Smooth muscle cell (in vitro differentiated cells): ENCODE measurements around the gene ADIPOR2. TPM values are rescaled to one million over a fixed set of nuclear protein-coding genes. Genes with fewer than 3 reads are reported as not detected.

ENCODE experiments used
- DNase-seq: peaks from one replicate; lab custom pipeline; 2025; ENCODE audit not compliant: unreplicated experiment; lab: John Stamatoyannopoulos, UW
- H2AFZ ChIP-seq: fragments of 200-600 bp; sonication (generic); 2 replicates; pipeline ENCODE4 v1.6.0; 2016; ENCODE audit warnings: antibody characterized with exemption, low read depth, mild to moderate bottlenecking
- H3F3A ChIP-seq: fragments of 200-600 bp; sonication (generic); 2 replicates; pipeline ENCODE4 v1.6.0; 2017; ENCODE audit warnings: antibody characterized with exemption, low read depth
- H3K27ac ChIP-seq: fragments of 200-600 bp; sonication (generic); 2 replicates; pipeline ENCODE4 v1.5.1; 2016; ENCODE audit warnings: low read depth, mild to moderate bottlenecking
- H3K27me3 ChIP-seq: fragments of 200-600 bp; sonication (generic); 2 replicates; pipeline ENCODE4 v1.6.1; 2016; ENCODE audit warnings: low read depth, mild to moderate bottlenecking
- H3K36me3 ChIP-seq: fragments of 200-600 bp; sonication (generic); 2 replicates; pipeline ENCODE4 v1.5.1; 2016; ENCODE audit warnings: low read depth
- H3K4me1 ChIP-seq: fragments of 200-600 bp; sonication (generic); 2 replicates; pipeline ENCODE4 v1.5.1; 2016; ENCODE audit warnings: low read depth
- H3K4me2 ChIP-seq: fragments of 200-600 bp; sonication (generic); 2 replicates; pipeline ENCODE4 v1.6.0; 2016; ENCODE audit warnings: mild to moderate bottlenecking
- H3K4me3 ChIP-seq: fragments of 200-600 bp; sonication (generic); 2 replicates; pipeline ENCODE4 v1.5.1; 2016; ENCODE audit warnings: mild to moderate bottlenecking
- H3K79me2 ChIP-seq: fragments of 200-600 bp; sonication (generic); 2 replicates; pipeline ENCODE4 v1.6.0; 2016; ENCODE audit warnings: low read depth, mild to moderate bottlenecking
- H3K9ac ChIP-seq: fragments of 200-600 bp; sonication (generic); 2 replicates; pipeline ENCODE4 v1.6.0; 2016; ENCODE audit warnings: low read depth
- H3K9me3 ChIP-seq: fragments of 200-600 bp; sonication (generic); replicated peaks from 2 replicates; pipeline ENCODE4 v1.5.1; 2016; ENCODE audit warnings: low read depth
- H4K20me1 ChIP-seq: fragments of 200-600 bp; sonication (generic); 2 replicates; pipeline ENCODE4 v1.6.0; 2016; ENCODE audit warnings: low read depth
- CTCF ChIP-seq: fragments of 200-600 bp; sonication (generic); IDR thresholded peaks from 2 replicates; pipeline ENCODE4 v1.5.1; 2017; ENCODE audit warnings: borderline replicate concordance, mild to moderate bottlenecking, antibody characterized with exemption; ENCODE audit not compliant: insufficient read depth, poor library complexity, severe bottlenecking
- WGBS: methylation state at CpG from one replicate; pipeline ENCODE4 v1.1.7; 2016; ENCODE audit warnings: low lambda C conversion rate; 5-methylcytosine and 5-hydroxymethylcytosine counted together
- polyA plus RNA-seq: library from polyadenylated mRNA; unstranded; fragments of >200 nt; fragmentation: Nextera tagmentation; extraction: Ambion mirVana; gene quantifications from 2 replicates; pipeline ENCODE4 v1.2.1, GENCODE V29; 2016
- total RNA-seq: library from RNA; depleted of rRNA; stranded (reverse); fragments of >200 nt; gene quantifications from 2 replicates; pipeline ENCODE4 v1.2.3, GENCODE V29; 2014

Gene ADIPOR2
- total and polyA plus RNA-seq, 2 experiments from 2014 or later: 7.0 to 34.1 TPM

- Histone ChIP-seq H3K36me3 (peaks cover 8% of the 10 kb centered on the region), H3F3A (no peaks in the 10 kb centered on the region), H3K4me3 (no peak overlapping the region), H3K9ac (no peak overlapping the region), H3K79me2 (peaks cover 82% of the 10 kb centered on the region), H3K27me3 (no peaks in the 10 kb centered on the region), H4K20me1 (peaks cover 72% of the 10 kb centered on the region), H3K4me2 (no peak overlapping the region), H3K27ac (no peak overlapping the region), H3K9me3 (peaks cover 11% of the 10 kb centered on the region), H3K4me1 (no peaks in the 10 kb centered on the region), H2AFZ (no peak overlapping the region)
- DNase-seq: no peak
- WGBS: 100% methylated on average over 2 of the region's 2 CpGs
- TF ChIP-seq CTCF: no peak
Measured at GRCh38 chr12:1747609-1748008, 56.7 kb downstream of the ADIPOR2 start.

GRCh38 chr12:1749019-1749418 is 58.1 kb downstream of the ADIPOR2 start:
- no peak overlapping the region for H2AFZ ChIP-seq
- peaks cover 75% of the 10 kb centered on the region for H3K79me2 ChIP-seq
- H3K27ac ChIP-seq: no peak overlapping the region
- peaks cover 9% of the 10 kb centered on the region for H3K36me3 ChIP-seq
- no peaks in the 10 kb centered on the region for H3F3A ChIP-seq
- WGBS: 97% methylated on average over 5 of the region's 5 CpGs
- H3K4me2 ChIP-seq: no peak overlapping the region
- peaks cover 73% of the 10 kb centered on the region for H4K20me1 ChIP-seq
- peaks cover 11% of the 10 kb centered on the region for H3K9me3 ChIP-seq
- no peak overlapping the region for H3K4me3 ChIP-seq
- no peak overlapping the region for H3K9ac ChIP-seq
- no peak for DNase-seq
- no peaks in the 10 kb centered on the region for H3K4me1 ChIP-seq
- H3K27me3 ChIP-seq: no peaks in the 10 kb centered on the region
- TF ChIP-seq CTCF: no peak

- Histone ChIP-seq H2AFZ (no peak overlapping the region), H3K9ac (no peak overlapping the region), H3F3A (no peaks in the 10 kb centered on the region), H3K4me3 (no peak overlapping the region), H4K20me1 (peaks cover 67% of the 10 kb centered on the region), H3K4me2 (no peak overlapping the region), H3K27me3 (no peaks in the 10 kb centered on the region), H3K27ac (no peak overlapping the region), H3K4me1 (no peaks in the 10 kb centered on the region), H3K79me2 (peaks cover 72% of the 10 kb centered on the region), H3K36me3 (peaks cover 16% of the 10 kb centered on the region), H3K9me3 (peaks cover 11% of the 10 kb centered on the region)
- 98% methylated on average over 3 of the region's 3 CpGs for WGBS
- no peak for TF ChIP-seq CTCF
- no peak for DNase-seq
Measured at GRCh38 chr12:1750300-1750699, 59.4 kb downstream of the ADIPOR2 start.

DNA sequence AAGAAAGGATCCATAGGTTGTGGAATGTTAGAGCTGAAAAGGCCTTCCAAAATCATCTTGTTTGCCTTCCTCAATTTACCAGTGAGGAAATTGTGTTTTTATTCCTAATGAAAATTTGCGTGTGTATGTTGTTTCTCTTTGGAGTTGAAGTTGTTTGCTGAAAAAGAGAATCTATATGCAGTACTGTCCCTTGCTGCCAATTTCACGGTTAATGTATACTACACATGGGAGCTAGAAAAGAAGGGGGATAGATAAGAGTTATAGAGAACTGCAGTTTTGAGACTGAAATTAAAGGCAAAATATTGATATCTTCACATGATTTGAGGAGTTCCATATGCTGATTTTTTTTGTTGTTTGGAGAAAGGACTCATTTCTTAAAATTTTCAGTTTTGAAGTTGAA is 67.5 kb downstream of the ADIPOR2 start:
- Histone ChIP-seq H4K20me1 (peaks cover 84% of the 10 kb centered on the region), H2AFZ (no peak overlapping the region), H3K9me3 (no peaks in the 10 kb centered on the region), H3K27me3 (no peaks in the 10 kb centered on the region), H3K79me2 (peaks cover 44% of the 10 kb centered on the region), H3K36me3 (peaks cover 10% of the 10 kb centered on the region), H3K9ac (no peak overlapping the region), H3K27ac (no peak overlapping the region), H3K4me1 (no peaks in the 10 kb centered on the region), H3K4me2 (no peak overlapping the region), H3K4me3 (no peak overlapping the region), H3F3A (no peaks in the 10 kb centered on the region)
- no peak for TF ChIP-seq CTCF
- no peak for DNase-seq
- 97% methylated on average over 2 of the region's 2 CpGs for WGBS
